Measurements from ENCODE around the gene EIF3K. TPM values are rescaled to one million over a fixed set of nuclear protein-coding genes. Genes with fewer than 3 reads are reported as not detected.

Gene EIF3K, protein sequence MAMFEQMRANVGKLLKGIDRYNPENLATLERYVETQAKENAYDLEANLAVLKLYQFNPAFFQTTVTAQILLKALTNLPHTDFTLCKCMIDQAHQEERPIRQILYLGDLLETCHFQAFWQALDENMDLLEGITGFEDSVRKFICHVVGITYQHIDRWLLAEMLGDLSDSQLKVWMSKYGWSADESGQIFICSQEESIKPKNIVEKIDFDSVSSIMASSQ
- total RNA-seq (100 to 1,000 TPM; 184 to 224 TPM), polyA plus RNA-seq (ENCODE audit: insufficient read length in 6 of 6) (100 to 1,000 TPM; 249 to 284 (median 276) TPM)
- long read RNA-seq, donor 1, transcript EIF3K-203 (7 exons, 1,327 nt) = minor isoform, 13 of 239 reads
- long read RNA-seq, donor 1, transcript EIF3K-201 (8 exons, 864 nt) = major isoform, 159 of 239 reads
- long read RNA-seq, donor 1, partial matches to known transcripts = 36 of 239 reads
- long read RNA-seq, donor 1, other reads (novel, unspliced or antisense) = 18 of 239 reads
- long read RNA-seq, donor 2, transcript EIF3K-201 (8 exons, 864 nt) = major isoform, 131 of 209 reads
- long read RNA-seq, donor 2, transcript EIF3K-203 (7 exons, 1,327 nt) = minor isoform, 7 of 209 reads
- long read RNA-seq, donor 2, partial matches to known transcripts = 49 of 209 reads
- long read RNA-seq, donor 2, other reads (novel, unspliced or antisense) = 6 of 209 reads
- long read RNA-seq, donor 3, transcript EIF3K-203 (7 exons, 1,327 nt) = minor isoform, 8 of 169 reads
- long read RNA-seq, donor 3, transcript EIF3K-201 (8 exons, 864 nt) = major isoform, 124 of 169 reads
- long read RNA-seq, donor 3, transcript EIF3K-214 (7 exons, 780 nt) = minor isoform, 10 of 169 reads
- long read RNA-seq, donor 3, partial matches to known transcripts = 17 of 169 reads
- long read RNA-seq, donor 3, other reads (novel, unspliced or antisense) = 7 of 169 reads
- long read RNA-seq, donor 4, transcript EIF3K-201 (8 exons, 864 nt) = major isoform, 210 of 237 reads
- long read RNA-seq, donor 4, partial matches to known transcripts = 8 of 237 reads
- long read RNA-seq, donor 4, other reads (novel, unspliced or antisense) = 15 of 237 reads
- long read RNA-seq, donor 5, transcript EIF3K-201 (8 exons, 864 nt) = major isoform, 108 of 175 reads
- long read RNA-seq, donor 5, transcript EIF3K-203 (7 exons, 1,327 nt) = minor isoform, 10 of 175 reads
- long read RNA-seq, donor 5, partial matches to known transcripts = 33 of 175 reads
- long read RNA-seq, donor 5, other reads (novel, unspliced or antisense) = 13 of 175 reads
- long read RNA-seq, donor 6, transcript EIF3K-203 (7 exons, 1,327 nt) = minor isoform, 5 of 159 reads
- long read RNA-seq, donor 6, transcript EIF3K-201 (8 exons, 864 nt) = major isoform, 111 of 159 reads
- long read RNA-seq, donor 6, partial matches to known transcripts = 28 of 159 reads
- long read RNA-seq, donor 6, other reads (novel, unspliced or antisense) = 12 of 159 reads
- long read RNA-seq, donor 7, transcript EIF3K-201 (8 exons, 864 nt) = major isoform, 60 of 83 reads
- long read RNA-seq, donor 7, transcript EIF3K-203 (7 exons, 1,327 nt) = minor isoform, 5 of 83 reads
- long read RNA-seq, donor 7, partial matches to known transcripts = 9 of 83 reads
- long read RNA-seq, donor 7, other reads (novel, unspliced or antisense) = 7 of 83 reads
- long read RNA-seq, donor 8, transcript EIF3K-201 (8 exons, 864 nt) = major isoform, 62 of 76 reads
- long read RNA-seq, donor 8, partial matches to known transcripts = 5 of 76 reads
- long read RNA-seq, donor 8, other reads (novel, unspliced or antisense) = 0 of 76 reads
- long read RNA-seq, donor 9, partial matches to known transcripts = 8 of 10 reads
- long read RNA-seq, donor 9, other reads (novel, unspliced or antisense) = 0 of 10 reads
- long read RNA-seq, donor 10, transcript EIF3K-214 (7 exons, 780 nt) = minor isoform, 5 of 444 reads
- long read RNA-seq, donor 10, transcript EIF3K-201 (8 exons, 864 nt) = major isoform, 388 of 444 reads
- long read RNA-seq, donor 10, transcript EIF3K-203 (7 exons, 1,327 nt) = minor isoform, 5 of 444 reads
- long read RNA-seq, donor 10, partial matches to known transcripts = 4 of 444 reads
- long read RNA-seq, donor 10, other reads (novel, unspliced or antisense) = 36 of 444 reads
- long read RNA-seq, donor 11 = 0 reads
- long read RNA-seq, donor 12, transcript EIF3K-203 (7 exons, 1,327 nt) = minor isoform, 9 of 90 reads
- long read RNA-seq, donor 12, transcript EIF3K-201 (8 exons, 864 nt) = major isoform, 68 of 90 reads
- long read RNA-seq, donor 12, partial matches to known transcripts = 5 of 90 reads
- long read RNA-seq, donor 12, other reads (novel, unspliced or antisense) = 0 of 90 reads

DNA sequence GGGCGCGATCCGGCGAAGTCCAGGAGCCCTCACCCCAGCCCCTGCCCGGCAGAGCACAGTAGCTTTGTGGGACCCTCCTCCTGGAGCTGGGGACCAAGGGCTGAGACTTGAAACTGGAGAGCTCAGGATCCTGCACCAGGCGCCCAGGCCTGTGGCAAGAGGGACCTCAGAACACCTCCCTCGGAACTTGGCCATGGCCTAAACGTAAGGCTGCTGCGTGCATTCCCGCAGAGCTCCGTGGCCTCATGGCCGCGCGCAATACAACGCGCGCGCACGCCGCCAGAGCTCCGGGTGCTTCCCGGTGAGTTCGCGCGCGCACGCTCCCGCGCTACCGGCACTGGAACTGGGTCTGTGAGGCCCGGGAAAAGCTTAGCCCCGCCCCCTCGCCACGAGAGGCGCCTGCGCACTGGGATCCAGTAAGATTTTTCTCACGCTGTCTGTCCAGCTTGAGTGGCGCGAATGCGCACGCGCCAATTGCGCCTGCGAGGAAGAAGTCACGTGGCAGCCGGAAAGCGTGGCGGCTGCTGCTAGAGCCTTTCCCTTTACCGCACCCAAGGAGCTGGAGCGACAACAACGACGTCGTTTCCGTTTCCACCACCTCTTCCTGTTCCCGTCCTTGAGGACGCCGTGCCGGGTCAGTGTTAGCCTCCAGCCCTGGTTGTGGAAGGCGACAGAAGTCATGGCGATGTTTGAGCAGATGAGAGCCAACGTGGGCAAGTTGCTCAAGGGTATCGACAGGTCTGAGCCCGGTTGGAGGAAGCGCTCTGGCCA is at the start of gene EIF3K:
EIF3K (plus strand) TSS at position 599 of the 771 bp plus-strand sequence; CDS start at position 680, 81 bp downstream.
- Histone ChIP-seq H3K4me1 (peaks cover 9 to 28% of the 10 kb centered on the region in 2 donors), H3K4me3 (peak within 1 kb of the TSS; percentile 75 to 90), H3K27me3 (no peaks in the 10 kb centered on the region), H3K9me3 (no peaks in the 10 kb centered on the region), H3K27ac (peak within 1 kb of the TSS; percentile 56 to 84), H3K36me3 (peaks cover 0 to 36% of the 10 kb centered on the region in 2 donors)
- TF ChIP-seq, protein P1, sequence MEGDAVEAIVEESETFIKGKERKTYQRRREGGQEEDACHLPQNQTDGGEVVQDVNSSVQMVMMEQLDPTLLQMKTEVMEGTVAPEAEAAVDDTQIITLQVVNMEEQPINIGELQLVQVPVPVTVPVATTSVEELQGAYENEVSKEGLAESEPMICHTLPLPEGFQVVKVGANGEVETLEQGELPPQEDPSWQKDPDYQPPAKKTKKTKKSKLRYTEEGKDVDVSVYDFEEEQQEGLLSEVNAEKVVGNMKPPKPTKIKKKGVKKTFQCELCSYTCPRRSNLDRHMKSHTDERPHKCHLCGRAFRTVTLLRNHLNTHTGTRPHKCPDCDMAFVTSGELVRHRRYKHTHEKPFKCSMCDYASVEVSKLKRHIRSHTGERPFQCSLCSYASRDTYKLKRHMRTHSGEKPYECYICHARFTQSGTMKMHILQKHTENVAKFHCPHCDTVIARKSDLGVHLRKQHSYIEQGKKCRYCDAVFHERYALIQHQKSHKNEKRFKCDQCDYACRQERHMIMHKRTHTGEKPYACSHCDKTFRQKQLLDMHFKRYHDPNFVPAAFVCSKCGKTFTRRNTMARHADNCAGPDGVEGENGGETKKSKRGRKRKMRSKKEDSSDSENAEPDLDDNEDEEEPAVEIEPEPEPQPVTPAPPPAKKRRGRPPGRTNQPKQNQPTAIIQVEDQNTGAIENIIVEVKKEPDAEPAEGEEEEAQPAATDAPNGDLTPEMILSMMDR (IDR thresholded peaks at IDR 0.05) = peak in 1 of 2 donors; percentile 7
- intact Hi-C loops (cut with DNase I) = loop anchor here in 1 of 2 donors (10.0 kb wide), 1 partner anchor 214 kb away; the partner anchor contains the start of gene FAM98C
- ATAC-seq (peak; percentile 95), DNase-seq (peak; percentile 99 to 100 (median 100))

DNA sequence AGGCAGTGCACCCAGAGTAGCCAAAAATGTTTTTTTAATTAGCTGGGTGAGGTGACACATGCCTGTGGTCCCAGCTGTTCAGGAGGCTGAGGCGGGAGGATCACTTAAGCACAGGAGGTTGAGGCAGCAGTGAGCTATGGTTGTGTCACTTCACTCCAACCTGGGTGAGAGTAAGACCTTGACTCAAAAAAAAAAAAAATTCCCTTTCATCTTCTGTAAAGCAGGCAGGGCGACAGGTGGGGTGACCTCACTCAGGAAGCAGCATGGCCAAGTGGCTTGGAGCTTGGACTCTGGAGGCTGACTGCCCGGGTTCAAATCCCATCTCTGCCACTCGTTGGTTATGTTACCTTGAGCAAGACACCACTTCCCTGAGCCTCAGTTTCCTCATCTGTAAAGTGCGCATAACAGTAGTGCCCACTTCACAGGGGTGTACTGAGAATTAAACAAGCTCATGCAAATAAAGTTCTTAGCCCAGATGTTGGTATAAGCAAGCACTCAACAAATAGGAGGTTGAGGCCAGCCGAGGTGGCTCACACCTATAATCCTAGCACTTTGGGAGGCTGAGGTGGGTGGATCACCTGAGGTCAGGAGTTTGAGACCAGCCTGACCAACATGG is 49.5 kb upstream of the EIF3K start:
- TF ChIP-seq, protein P1 (IDR thresholded peaks at IDR 0.05) = no peak
- peaks cover 0 to 5% of the 10 kb centered on the region in 2 donors for H3K4me1 ChIP-seq
- intact Hi-C loops (cut with DNase I) = no loop called here
- H3K27ac ChIP-seq = no peak overlapping the region
- no peak for ATAC-seq
- H3K36me3 ChIP-seq = no peaks in the 10 kb centered on the region
- H3K9me3 ChIP-seq = no peaks in the 10 kb centered on the region
- DNase-seq = no peak
- peaks cover 3 to 31% of the 10 kb centered on the region in 2 donors for H3K27me3 ChIP-seq
- H3K4me3 ChIP-seq = no peak overlapping the region

DNA sequence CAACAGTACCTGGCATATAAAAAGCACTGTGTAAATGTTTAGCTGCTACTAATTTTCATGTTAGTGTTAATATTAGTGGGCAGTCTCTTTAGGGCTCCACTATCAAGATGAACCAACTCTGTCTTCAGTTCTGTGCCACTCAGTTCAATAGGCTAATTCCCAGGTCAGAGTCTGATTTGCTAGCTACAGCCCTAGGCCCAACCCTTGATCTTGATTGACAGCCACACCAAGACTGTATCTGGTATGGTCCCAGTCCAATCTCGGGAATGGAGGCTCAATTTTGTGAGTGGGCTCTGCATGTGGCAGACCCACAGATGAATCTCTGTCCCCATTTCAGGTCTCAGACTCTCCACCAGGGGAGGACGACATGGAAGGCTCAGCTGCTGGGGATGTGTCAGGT is 47.3 kb upstream of the EIF3K start:
- Histone ChIP-seq H3K9me3 (no peaks in the 10 kb centered on the region), H3K4me1 (no peaks in the 10 kb centered on the region), H3K4me3 (no peak overlapping the region), H3K27me3 (peaks cover 0 to 10% of the 10 kb centered on the region in 2 donors), H3K27ac (no peak overlapping the region), H3K36me3 (no peaks in the 10 kb centered on the region)
- ATAC-seq (no peak), DNase-seq (no peak)
- TF ChIP-seq, protein P1 (IDR thresholded peaks at IDR 0.05) = no peak
- intact Hi-C loops (cut with DNase I) = no loop called here

Data from left lung (tissue), 14 donors.